Karpas-422 (cell line): ENCODE results near the gene ANKS3. TPM values are rescaled to one million over a fixed set of nuclear protein-coding genes. Genes with fewer than 3 reads are reported as not detected.

Source experiments
- DNase-seq: peaks from one replicate; pipeline ENCODE4 v3.0.0-alpha.2; 2015
- H2AFZ ChIP-seq: fragments of 200-600 bp; sonication (generic); 2 replicates; pipeline ENCODE4 v1.6.1; 2014; ENCODE audit warnings: antibody characterized with exemption, low read length, mixed read lengths
- H3K27ac ChIP-seq: fragments of 200-600 bp; sonication (generic); 2 replicates; pipeline ENCODE4 v1.5.1; 2014; ENCODE audit warnings: mild to moderate bottlenecking, low read length, moderate library complexity
- H3K27me3 ChIP-seq: fragments of 200-600 bp; sonication (generic); 2 replicates; pipeline ENCODE4 v1.6.1; 2014; ENCODE audit warnings: low read length, mixed read lengths
- H3K36me3 ChIP-seq: fragments of 200-600 bp; sonication (generic); 2 replicates; pipeline ENCODE4 v1.6.1; 2014; ENCODE audit warnings: low read length, mixed read lengths; ENCODE audit not compliant: insufficient read depth
- H3K4me1 ChIP-seq: fragments of 200-600 bp; sonication (generic); 2 replicates; pipeline ENCODE4 v1.6.1; 2014; ENCODE audit warnings: mild to moderate bottlenecking, low read length, mixed read lengths
- H3K4me2 ChIP-seq: fragments of 200-600 bp; sonication (generic); 2 replicates; pipeline ENCODE4 v1.6.1; 2014; ENCODE audit warnings: low read length, low read depth, mild to moderate bottlenecking; ENCODE audit not compliant: poor library complexity, severe bottlenecking
- H3K4me3 ChIP-seq: fragments of 200-600 bp; sonication (generic); 2 replicates; pipeline ENCODE4 v1.5.1; 2014; ENCODE audit warnings: mild to moderate bottlenecking, antibody characterized with exemption, low read length, mixed read lengths
- H3K79me2 ChIP-seq: fragments of 200-600 bp; sonication (generic); 2 replicates; pipeline ENCODE4 v1.6.1; 2014; ENCODE audit warnings: mild to moderate bottlenecking, low read length, mixed read lengths
- H3K9ac ChIP-seq: fragments of 200-600 bp; sonication (generic); 2 replicates; pipeline ENCODE4 v1.6.0; 2014; ENCODE audit warnings: low read length
- H3K9me2 ChIP-seq: fragments of 200-600 bp; sonication (generic), shearing (Covaris generic); replicated peaks from 2 replicates; pipeline ENCODE4 v1.6.0; 2014; ENCODE audit warnings: mild to moderate bottlenecking, low read length, moderate library complexity; ENCODE audit not compliant: insufficient read depth
- H3K9me3 ChIP-seq: fragments of 300-700, 200-600 bp; sonication (generic); 2 replicates; pipeline ENCODE4 v1.6.1; 2014; ENCODE audit warnings: low read length, mixed read lengths
- H4K20me1 ChIP-seq: fragments of 200-600 bp; sonication (generic); 2 replicates; pipeline ENCODE4 v1.6.1; 2014; ENCODE audit warnings: mild to moderate bottlenecking, antibody characterized with exemption, low read length, low read depth; ENCODE audit not compliant: insufficient read depth
- total RNA-seq: library from RNA; depleted of rRNA; stranded (reverse); fragments of >200 nt; shearing (Covaris generic); gene quantifications from 2 replicates; pipeline ENCODE4 v1.2.3, GENCODE V29; 2014; ENCODE audit warnings: low replicate concordance

Gene ANKS3
- total RNA-seq, 1 experiment from 2014 or later = 6.4 TPM

DNA sequence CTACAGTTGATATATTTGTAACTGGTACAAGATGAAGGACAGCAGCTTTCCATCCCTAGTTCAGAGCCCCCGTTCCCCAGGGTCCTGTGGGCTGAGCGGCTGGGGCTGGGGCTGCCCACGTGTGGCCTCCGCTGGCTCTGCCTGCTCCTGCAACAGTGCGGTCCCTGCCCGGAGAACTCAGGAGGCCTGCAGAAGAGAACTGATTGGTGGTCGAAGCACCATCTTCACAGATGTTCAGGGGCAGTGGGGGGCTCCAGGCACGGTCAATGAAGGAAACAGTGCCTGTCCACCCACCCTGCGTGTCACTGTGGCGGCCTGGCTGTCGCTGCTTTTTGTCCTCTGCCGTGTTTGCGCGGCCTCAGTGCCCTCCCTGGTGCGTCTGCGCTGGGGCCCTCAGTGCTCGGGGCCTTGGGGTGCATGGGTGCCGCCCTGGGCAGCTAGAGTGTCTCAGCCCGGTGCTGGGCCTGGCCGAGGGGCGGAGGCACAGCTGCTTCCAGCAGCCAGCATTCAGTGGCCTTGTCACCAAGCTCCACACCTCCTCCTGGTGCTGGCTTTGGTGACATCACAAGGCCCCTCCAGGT, 44.9 kb downstream of the ANKS3 start:
- H3K4me2 ChIP-seq = no peak overlapping the region
- H3K9me3 ChIP-seq = no peaks in the 10 kb centered on the region
- DNase-seq = no peak
- H3K79me2 ChIP-seq = peaks cover 6% of the 10 kb centered on the region
- H3K27ac ChIP-seq = no peak overlapping the region
- H4K20me1 ChIP-seq = 0 out of 2 replicates have a peak, but pooled peaks cover under 1% of the 10 kb centered on the region
- H3K4me3 ChIP-seq = no peak overlapping the region
- H3K9me2 ChIP-seq = no peaks in the 10 kb centered on the region
- H3K4me1 ChIP-seq = peaks cover 9% of the 10 kb centered on the region
- H2AFZ ChIP-seq = no peak overlapping the region
- no peak overlapping the region for H3K9ac ChIP-seq
- no peaks in the 10 kb centered on the region for H3K27me3 ChIP-seq
- H3K36me3 ChIP-seq = no peaks in the 10 kb centered on the region

DNA sequence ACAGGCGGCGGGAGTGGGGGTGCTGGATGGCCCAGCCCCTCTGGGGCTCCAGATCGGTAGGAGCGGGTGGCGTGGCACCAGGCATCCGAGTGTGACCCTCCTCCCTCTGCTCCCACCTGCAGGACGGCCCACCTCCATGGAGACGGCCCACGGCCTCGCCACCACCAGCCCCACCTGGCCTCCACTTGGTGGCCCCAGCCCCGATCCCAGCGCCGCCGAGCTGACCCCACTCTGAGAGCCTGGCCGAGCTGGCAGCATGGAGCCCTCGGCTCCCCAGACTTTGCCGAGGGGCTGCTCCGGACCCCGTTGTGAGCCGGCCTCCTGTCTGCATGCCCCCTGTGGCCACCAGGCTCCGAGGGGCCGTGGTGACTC, 45.4 kb downstream of the ANKS3 start:
- H2AFZ ChIP-seq = no peak overlapping the region
- no peaks in the 10 kb centered on the region for H4K20me1 ChIP-seq
- H3K9me3 ChIP-seq = no peaks in the 10 kb centered on the region
- H3K4me3 ChIP-seq = no peak overlapping the region
- no peaks in the 10 kb centered on the region for H3K27me3 ChIP-seq
- no peak overlapping the region for H3K27ac ChIP-seq
- H3K9ac ChIP-seq = no peak overlapping the region
- peaks cover 9% of the 10 kb centered on the region for H3K4me1 ChIP-seq
- no peaks in the 10 kb centered on the region for H3K36me3 ChIP-seq
- H3K9me2 ChIP-seq = no peaks in the 10 kb centered on the region
- no peak overlapping the region for H3K4me2 ChIP-seq
- no peak for DNase-seq
- H3K79me2 ChIP-seq = peaks cover under 1% of the 10 kb centered on the region; the same call in 1 of the 2 replicates

DNA sequence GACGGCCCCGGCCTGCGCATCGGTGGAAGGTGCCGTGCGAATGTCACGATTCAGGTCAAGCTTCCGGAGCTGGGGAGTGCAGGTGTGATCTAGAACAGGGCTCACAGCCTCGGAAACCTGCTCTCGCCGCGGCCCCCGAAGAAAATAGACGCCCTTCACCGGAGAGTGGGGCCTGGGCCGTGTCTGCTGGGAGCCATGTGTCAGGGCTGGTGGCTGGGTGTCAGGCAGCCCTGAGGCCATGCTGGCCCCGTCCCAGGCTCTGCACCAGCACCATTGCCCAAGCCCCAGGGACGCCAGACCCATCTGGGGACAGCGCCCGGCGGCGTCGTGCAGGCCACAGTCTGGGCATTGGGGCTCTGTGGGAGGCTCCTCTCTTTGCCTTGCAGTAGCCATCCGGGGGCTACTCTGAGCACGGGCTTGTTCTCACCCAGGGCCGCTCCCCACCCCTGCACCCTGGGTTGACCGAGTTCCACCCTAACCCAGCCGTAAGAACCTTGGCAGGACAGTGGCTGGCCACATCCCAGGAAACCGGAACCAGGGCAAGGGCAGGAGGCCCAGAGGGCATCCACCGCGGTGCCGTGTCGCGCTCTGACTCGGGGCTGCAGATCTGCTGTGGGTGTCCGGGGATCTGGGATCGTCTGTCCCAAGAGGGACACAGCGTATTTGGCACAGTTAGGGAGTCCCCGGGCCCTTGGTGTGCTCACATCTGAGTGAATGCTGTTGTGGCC, 46.0 kb downstream of the ANKS3 start:
- no peak overlapping the region for H2AFZ ChIP-seq
- no peak overlapping the region for H3K4me3 ChIP-seq
- no peak overlapping the region for H3K4me2 ChIP-seq
- no peak for DNase-seq
- H3K9me2 ChIP-seq = no peaks in the 10 kb centered on the region
- H3K4me1 ChIP-seq = peaks cover 8% of the 10 kb centered on the region
- no peak overlapping the region for H3K27ac ChIP-seq
- H3K27me3 ChIP-seq = no peaks in the 10 kb centered on the region
- H3K9me3 ChIP-seq = no peaks in the 10 kb centered on the region
- no peaks in the 10 kb centered on the region for H4K20me1 ChIP-seq
- H3K36me3 ChIP-seq = no peaks in the 10 kb centered on the region
- H3K79me2 ChIP-seq = no peaks in the 10 kb centered on the region
- H3K9ac ChIP-seq = no peak overlapping the region

DNA sequence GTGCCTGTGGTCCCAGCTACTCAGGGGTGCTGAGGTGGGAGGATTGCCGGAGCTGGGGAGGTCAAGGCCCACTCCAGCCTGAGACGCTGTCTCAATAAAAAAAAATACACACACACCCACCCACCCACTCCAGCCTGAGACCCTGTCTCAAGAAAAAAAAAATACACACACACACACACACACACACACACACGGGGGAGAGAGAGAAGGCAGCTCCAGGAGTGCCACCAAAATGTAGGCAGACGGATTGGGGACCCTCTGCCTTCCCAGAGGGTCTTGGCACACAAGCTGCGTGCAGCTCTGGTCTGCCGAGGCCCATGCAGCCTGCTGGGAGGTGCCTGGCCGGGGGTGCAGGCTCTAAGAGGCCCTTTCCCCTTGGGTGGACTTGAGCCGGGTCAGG, 46.7 kb downstream of the ANKS3 start:
- Histone ChIP-seq H2AFZ (no peak overlapping the region), H4K20me1 (no peaks in the 10 kb centered on the region), H3K9me3 (no peaks in the 10 kb centered on the region), H3K9ac (no peak overlapping the region), H3K4me2 (no peak overlapping the region), H3K4me1 (0 out of 2 replicates have a peak, but pooled peaks cover under 1% of the 10 kb centered on the region), H3K79me2 (no peaks in the 10 kb centered on the region), H3K4me3 (no peak overlapping the region), H3K9me2 (no peaks in the 10 kb centered on the region), H3K27me3 (no peaks in the 10 kb centered on the region), H3K27ac (no peak overlapping the region), H3K36me3 (no peaks in the 10 kb centered on the region)
- DNase-seq = no peak

DNA sequence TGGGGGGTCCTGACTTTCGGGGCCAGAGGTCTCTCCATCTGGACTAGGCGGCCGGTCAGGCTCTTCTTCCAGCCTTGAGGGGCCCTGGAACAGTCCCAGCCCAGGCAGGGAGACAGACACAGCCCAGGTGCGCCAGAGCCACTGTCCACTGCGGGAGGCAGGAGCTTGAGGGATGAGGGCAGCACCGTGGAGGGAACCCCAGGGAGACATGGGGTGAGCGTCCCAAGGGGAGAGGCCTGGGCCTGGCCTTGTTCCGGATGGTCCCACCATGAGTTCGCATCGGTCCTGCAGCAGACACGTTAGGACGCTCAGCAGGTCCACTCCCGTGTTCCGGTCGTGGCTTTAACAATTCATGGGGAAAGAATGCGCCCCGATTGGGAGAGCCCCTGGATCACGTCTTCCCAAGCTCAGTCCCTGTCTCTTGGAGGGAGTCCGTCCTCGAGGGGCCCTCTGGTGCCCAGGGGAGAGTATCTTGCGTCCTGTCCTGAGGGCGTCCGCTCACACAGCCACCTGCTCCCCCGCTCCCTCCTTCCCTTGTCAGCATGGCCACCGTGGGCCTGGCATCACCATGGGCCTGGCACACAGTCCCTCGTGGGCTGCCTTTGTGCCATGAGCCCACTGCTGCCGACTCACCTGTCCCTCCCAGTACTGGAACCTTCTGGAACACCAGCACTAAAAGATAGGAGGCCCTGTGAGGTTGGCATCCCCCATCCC, 47.4 kb downstream of the ANKS3 start:
- Histone ChIP-seq H3K27ac (no peak overlapping the region), H3K36me3 (no peaks in the 10 kb centered on the region), H3K27me3 (no peaks in the 10 kb centered on the region), H3K4me3 (no peak overlapping the region), H2AFZ (no peak overlapping the region), H3K9ac (no peak overlapping the region), H3K4me1 (no peaks in the 10 kb centered on the region), H3K9me3 (no peaks in the 10 kb centered on the region), H3K79me2 (no peaks in the 10 kb centered on the region), H3K4me2 (no peak overlapping the region), H3K9me2 (no peaks in the 10 kb centered on the region), H4K20me1 (no peaks in the 10 kb centered on the region)
- DNase-seq = no peak

DNA sequence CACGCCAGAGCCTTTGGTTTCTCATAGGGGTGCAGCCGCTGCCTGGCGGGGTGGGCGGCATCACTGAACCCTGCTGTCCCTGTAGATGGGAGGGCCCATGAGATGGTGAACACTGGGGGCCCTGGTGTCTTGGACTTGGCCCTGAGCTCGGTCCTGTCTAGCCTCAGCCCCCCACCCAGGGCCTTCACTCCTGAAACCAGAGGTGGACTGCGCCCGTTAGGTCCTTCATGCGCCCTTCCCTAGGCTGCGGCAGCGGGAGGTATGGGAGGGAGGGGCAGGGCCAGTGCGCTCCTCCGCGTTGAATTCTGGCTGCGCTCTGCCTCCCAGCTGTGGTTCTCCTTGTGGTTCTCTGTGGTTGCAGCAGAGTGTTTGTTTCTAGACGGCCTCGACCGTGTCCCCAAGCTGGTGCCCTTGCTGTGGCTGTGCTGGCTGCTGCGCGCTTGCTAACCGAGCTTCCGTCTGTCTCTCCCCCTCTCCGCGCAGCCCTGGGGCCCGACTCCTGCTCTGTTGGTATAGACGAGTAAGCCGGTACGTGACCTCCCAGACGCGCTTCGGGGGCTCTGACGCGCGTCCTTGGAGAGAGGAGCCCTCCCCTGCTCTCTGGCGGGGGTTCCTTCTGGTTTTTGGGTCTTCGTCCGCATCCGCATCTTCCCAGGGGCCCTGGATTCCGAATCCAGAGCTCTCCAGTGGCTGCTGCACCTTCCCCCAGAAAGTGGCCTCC, 48.1 kb downstream of the ANKS3 start:
- Histone ChIP-seq H3K4me3 (no peak overlapping the region), H3K79me2 (no peaks in the 10 kb centered on the region), H4K20me1 (no peaks in the 10 kb centered on the region), H3K27me3 (no peaks in the 10 kb centered on the region), H3K9me2 (no peaks in the 10 kb centered on the region), H3K27ac (no peak overlapping the region), H3K4me1 (no peaks in the 10 kb centered on the region), H3K4me2 (no peak overlapping the region), H3K9ac (no peak overlapping the region), H3K9me3 (no peaks in the 10 kb centered on the region), H3K36me3 (no peaks in the 10 kb centered on the region), H2AFZ (no peak overlapping the region)
- DNase-seq = no peak

DNA sequence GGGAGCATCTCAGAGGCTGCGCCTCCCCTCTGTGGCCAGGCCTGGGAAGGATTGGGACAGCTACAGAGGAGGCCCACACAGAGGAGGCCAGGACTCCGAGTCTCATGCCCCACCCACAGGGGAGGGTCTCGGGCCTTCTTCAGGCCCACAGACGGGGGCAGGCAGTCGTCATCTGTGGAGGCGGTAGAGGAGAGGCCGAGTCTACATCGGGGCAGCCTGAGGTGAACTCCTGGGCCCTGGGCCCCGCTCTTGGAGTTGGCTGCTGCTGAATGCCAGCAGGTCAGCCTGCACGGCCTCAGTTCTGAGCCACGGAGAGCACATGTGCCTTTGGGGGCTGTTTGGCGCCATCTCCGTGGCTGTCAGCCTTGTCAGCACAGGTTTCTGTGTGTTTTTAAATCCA, 48.8 kb downstream of the ANKS3 start:
- H3K9ac ChIP-seq = no peak overlapping the region
- no peaks in the 10 kb centered on the region for H3K9me2 ChIP-seq
- no peak overlapping the region for H3K4me3 ChIP-seq
- no peaks in the 10 kb centered on the region for H3K4me1 ChIP-seq
- no peak overlapping the region for H3K27ac ChIP-seq
- DNase-seq = no peak
- H3K79me2 ChIP-seq = no peaks in the 10 kb centered on the region
- no peaks in the 10 kb centered on the region for H4K20me1 ChIP-seq
- no peaks in the 10 kb centered on the region for H3K27me3 ChIP-seq
- H2AFZ ChIP-seq = no peak overlapping the region
- H3K9me3 ChIP-seq = no peaks in the 10 kb centered on the region
- H3K4me2 ChIP-seq = no peak overlapping the region
- no peaks in the 10 kb centered on the region for H3K36me3 ChIP-seq

DNA sequence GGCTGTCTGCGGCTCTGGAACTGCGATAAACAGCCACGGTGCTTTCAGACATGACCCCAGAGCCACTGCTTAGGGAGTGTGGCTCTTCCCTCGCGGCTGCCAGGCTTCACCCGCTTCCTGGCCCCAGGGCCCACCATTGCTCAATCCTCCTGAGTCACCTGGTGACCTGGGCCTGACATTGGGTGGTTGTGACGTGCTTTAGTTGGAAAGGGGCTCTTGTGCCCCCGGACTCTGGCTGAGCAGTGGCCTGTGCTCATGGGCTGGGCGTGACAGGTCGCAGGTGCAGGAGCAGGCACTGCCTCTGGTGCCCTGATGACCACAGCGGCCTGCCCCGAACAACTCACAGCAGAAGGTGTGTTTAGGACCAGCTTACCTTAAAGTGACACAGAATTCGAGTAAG, 49.3 kb downstream of the ANKS3 start:
- Histone ChIP-seq H3K27ac (no peak overlapping the region), H3K9me2 (no peaks in the 10 kb centered on the region), H2AFZ (no peak overlapping the region), H3K4me2 (no peak overlapping the region), H3K4me3 (no peak overlapping the region), H4K20me1 (no peaks in the 10 kb centered on the region), H3K27me3 (no peaks in the 10 kb centered on the region), H3K79me2 (no peaks in the 10 kb centered on the region), H3K36me3 (no peaks in the 10 kb centered on the region), H3K9ac (no peak overlapping the region), H3K9me3 (no peaks in the 10 kb centered on the region), H3K4me1 (no peaks in the 10 kb centered on the region)
- no peak for DNase-seq
